ENCODE data around the gene MUC12. TPM values are rescaled to one million over a fixed set of nuclear protein-coding genes. Genes with fewer than 3 reads are reported as not detected.
A peak's percentile ranks its signal among the peaks of the same experiment; 100 is the strongest.

MUC12 gene
- total RNA-seq, 1 donor from 2014 or later: under 0.01 TPM

DNA sequence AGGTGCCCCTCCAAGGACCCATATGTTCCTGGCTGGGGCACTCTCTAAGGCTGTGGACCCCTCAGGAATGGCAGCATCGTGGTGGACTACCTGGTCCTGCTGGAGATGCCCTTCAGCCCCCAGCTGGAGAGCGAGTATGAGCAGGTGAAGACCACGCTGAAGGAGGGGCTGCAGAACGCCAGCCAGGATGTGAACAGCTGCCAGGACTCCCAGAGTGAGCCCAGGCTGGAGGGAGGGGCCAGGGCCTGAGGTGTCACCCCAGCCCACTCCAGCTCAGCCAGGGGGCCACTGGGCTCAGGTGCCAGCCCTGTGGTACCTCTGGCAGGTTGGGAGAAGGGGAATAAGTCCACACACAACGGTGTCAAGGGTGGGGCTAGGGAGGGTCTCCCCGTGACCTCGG, 4.7 kb upstream of the MUC12 start:
- peaks cover 23% of the 10 kb centered on the region for H3K27me3 ChIP-seq (ENCODE audit: control insufficient read depth, insufficient read depth, low read length)
- no peak for TF ChIP-seq CTCF (IDR thresholded peaks at IDR 0.05; ENCODE audit: insufficient read depth, low read length, severe bottlenecking)
- FAIRE-seq: no peak
- no peak overlapping the region for H3K4me3 ChIP-seq (ENCODE audit: low read depth, low read length)
- no peaks in the 10 kb centered on the region for H3K36me3 ChIP-seq (ENCODE audit: control insufficient read depth, insufficient read depth, low read length)
- DNase-seq (ENCODE audit: low read depth): no peak

- peaks cover 23% of the 10 kb centered on the region for H3K27me3 ChIP-seq (ENCODE audit: control insufficient read depth, insufficient read depth, low read length)
- H3K36me3 ChIP-seq (ENCODE audit: control insufficient read depth, insufficient read depth, low read length): no peaks in the 10 kb centered on the region
- DNase-seq (ENCODE audit: low read depth) (no peak), FAIRE-seq (no peak)
- TF ChIP-seq CTCF (IDR thresholded peaks at IDR 0.05; ENCODE audit: insufficient read depth, low read length, severe bottlenecking): no peak
- H3K4me3 ChIP-seq (ENCODE audit: low read depth, low read length): no peak overlapping the region
Measured at GRCh38 chr7:100965045-100965722, 4.2 kb upstream of the MUC12 start.

DNA sequence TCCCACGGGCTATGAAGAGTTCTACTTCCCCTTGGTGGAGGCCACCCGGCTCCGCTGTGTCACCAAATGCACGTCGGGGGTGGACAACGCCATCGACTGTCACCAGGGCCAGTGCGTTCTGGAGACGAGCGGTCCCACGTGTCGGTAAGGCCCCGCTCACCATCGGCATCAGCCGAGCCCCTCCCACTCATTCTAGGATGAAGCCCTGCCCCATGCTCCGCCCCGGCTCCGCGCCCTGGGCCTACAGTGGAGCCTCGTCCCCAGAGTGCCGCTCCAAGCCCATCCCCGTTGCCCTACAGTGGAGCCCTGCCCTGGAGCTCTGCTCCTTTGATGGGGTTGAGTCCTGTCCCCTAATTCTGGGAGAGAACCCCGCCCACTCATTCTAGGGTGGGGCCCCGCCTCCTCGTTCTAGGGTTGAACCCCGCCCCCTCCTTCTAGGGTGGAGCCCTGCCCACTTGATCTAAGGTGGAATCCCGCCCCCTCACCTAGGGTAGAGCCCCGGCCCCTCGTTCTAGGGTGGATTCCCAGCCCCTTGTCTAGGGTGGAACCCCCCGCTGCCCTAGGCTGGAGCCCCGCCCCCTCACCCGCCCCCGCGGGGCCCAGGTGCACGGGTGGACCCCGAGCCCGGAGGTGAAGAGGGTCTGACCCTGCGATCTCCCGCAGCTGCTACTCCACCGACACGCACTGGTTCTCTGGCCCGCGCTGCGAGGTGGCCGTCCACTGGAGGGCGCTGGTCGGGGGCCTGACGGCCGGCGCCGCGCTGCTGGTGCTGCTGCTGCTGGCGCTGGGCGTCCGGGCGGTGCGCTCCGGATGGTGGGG, 3.4 kb upstream of the MUC12 start:
- no peak for FAIRE-seq
- H3K4me3 ChIP-seq (ENCODE audit: low read depth, low read length): peak overlapping the region; percentile 0
- peak; percentile 28 for DNase-seq (ENCODE audit: low read depth)
- peaks cover 23% of the 10 kb centered on the region for H3K27me3 ChIP-seq (ENCODE audit: control insufficient read depth, insufficient read depth, low read length)
- peak; percentile 96 for TF ChIP-seq CTCF (IDR thresholded peaks at IDR 0.05; ENCODE audit: insufficient read depth, low read length, severe bottlenecking)
- no peaks in the 10 kb centered on the region for H3K36me3 ChIP-seq (ENCODE audit: control insufficient read depth, insufficient read depth, low read length)

DNA sequence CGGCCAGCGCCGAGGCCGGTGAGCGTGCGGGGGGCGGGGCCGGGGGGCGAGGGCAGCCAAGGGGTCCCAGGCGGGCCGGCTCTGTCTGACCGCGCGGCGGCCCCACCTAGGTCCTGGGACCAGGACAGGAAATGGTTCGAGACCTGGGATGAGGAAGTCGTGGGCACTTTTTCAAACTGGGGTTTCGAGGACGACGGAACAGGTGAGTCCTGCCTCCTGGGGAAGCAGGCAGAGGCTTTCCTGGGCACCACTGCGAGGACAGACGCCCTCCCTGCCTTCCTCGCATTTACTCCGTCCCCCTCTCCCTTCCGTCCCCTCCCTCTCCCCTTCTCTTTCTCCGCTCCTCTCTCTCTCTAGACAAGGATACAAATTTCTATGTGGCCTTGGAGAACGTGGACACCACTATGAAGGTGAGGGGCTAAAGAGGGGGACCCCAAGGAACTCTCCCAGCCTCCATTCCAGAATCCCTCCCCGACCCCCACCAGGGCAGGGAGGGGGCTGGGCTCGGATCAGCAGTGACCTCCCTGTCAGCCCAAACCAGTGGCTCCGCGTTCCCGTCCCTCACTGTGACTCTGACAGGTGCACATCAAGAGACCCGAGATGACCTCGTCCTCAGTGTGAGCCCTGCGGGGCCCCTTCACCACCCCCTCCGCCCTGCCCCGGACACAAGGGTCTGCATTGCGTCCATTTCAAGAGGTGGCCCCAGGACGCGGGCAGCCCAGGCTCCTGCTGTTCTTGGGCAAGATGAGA, 2.6 kb upstream of the MUC12 start:
- TF ChIP-seq CTCF (IDR thresholded peaks at IDR 0.05; ENCODE audit: insufficient read depth, low read length, severe bottlenecking): no peak
- FAIRE-seq (peak; percentile 60), DNase-seq (ENCODE audit: low read depth) (no peak)
- Histone ChIP-seq H3K36me3 (ENCODE audit: control insufficient read depth, insufficient read depth, low read length) (no peaks in the 10 kb centered on the region), H3K27me3 (ENCODE audit: control insufficient read depth, insufficient read depth, low read length) (peaks cover 23% of the 10 kb centered on the region), H3K4me3 (ENCODE audit: low read depth, low read length) (no peak overlapping the region)

DNA sequence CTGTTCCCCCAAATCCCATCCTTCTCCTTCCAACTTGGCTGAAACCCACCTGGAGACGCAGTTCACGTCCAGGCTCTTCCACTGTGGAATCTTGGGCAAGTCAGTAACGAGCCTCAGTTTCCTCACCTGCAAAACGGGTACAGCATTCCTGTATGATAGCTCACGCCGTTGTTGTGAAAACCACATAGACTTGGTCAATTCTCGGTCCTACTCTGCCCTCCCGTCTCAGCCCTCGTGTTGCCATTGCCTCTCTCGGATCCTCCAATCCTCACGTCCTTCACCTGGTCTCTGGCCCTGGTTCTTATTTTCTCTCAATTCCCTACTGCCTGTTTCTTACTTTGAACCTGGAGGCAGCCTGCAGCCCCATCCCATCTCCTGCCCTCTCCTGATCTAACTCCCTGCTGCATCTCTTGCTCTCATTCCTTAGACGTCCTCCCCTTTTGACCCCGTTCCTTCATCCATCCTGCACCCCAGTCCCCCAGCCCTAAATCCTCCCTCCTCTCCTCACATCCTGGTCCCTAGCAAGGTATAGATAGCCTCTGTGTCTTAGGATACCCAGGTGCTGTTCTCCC, 2.0 kb upstream of the MUC12 start:
- Histone ChIP-seq H3K4me3 (ENCODE audit: low read depth, low read length) (no peak overlapping the region), H3K27me3 (ENCODE audit: control insufficient read depth, insufficient read depth, low read length) (peaks cover 23% of the 10 kb centered on the region), H3K36me3 (ENCODE audit: control insufficient read depth, insufficient read depth, low read length) (no peaks in the 10 kb centered on the region)
- DNase-seq (ENCODE audit: low read depth) (no peak), FAIRE-seq (peak; percentile 92)
- no peak for TF ChIP-seq CTCF (IDR thresholded peaks at IDR 0.05; ENCODE audit: insufficient read depth, low read length, severe bottlenecking)

All from bronchial epithelial cell (primary cell).